HG02840 (cell line): Measurements from ENCODE around the gene UBE3B.

Source experiments
- ATAC-seq: cut with Tn5 transposase; IDR thresholded peaks from one replicate; pipeline ENCODE4 v1.9.1; 2021; ENCODE audit warnings: mild to moderate bottlenecking, moderate library complexity, moderate number of reproducible peaks; ENCODE audit not compliant: unreplicated experiment, low FRiP score

UBE3B gene

GRCh38 chr12:109493938-109494337, 16.5 kb downstream of the UBE3B start:
- no peak for ATAC-seq

GRCh38 chr12:109494348-109494881, 17.0 kb downstream of the UBE3B start:
- no peak for ATAC-seq

GRCh38 chr12:109495012-109495411, 17.6 kb downstream of the UBE3B start:
- ATAC-seq, result no peak

GRCh38 chr12:109496306-109496705, 18.9 kb downstream of the UBE3B start:
- no peak for ATAC-seq

DNA sequence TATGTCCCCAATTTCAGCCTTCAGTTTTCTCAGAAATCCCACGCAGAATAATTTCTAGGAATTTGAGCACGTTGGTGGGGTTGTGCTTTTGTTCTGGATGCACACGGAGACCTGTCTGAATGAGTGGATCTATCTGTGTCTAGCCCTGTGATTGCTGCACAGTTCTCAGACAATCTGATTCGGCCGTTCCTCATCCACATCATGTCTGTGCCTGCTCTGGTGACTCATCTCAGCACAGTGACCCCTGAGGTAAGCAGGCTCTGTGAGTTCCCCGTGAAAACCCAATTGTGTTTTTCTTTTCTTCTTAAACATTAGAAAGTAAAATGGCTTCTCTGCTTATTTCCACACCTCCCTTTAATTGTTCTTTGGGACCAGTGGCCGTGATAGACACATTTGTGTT, 20.2 kb downstream of the UBE3B start:
- no peak for ATAC-seq

- no peak for ATAC-seq
Measured at GRCh38 chr12:109500406-109501185, 23.2 kb downstream of the UBE3B start.

- ATAC-seq, result no peak
Measured at GRCh38 chr12:109501299-109501698, 23.9 kb downstream of the UBE3B start.

GRCh38 chr12:109502332-109502731, 24.9 kb downstream of the UBE3B start:
- no peak for ATAC-seq

- no peak for ATAC-seq
Measured at GRCh38 chr12:109503611-109504010, 26.2 kb downstream of the UBE3B start.

DNA sequence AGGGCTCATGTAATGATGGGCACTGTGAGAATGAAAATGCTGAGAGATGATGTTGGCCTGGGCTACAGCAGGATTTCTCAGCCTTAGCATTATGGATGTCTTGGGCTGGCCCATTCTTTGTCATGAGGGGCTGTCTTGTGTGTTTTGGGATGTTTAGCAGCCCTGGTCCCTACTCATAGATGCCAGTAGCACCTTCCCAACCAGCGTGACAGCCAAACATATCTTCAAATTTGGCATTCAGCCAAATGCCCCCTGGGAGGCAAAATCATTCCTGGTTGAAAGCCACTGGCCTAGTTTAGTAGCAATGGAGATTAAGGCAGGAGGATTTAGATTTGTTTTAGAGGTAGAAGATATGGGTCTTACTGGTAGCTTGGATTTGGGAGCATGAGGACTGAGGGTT, 26.6 kb downstream of the UBE3B start:
- ATAC-seq, result no peak

- no peak for ATAC-seq
Measured at GRCh38 chr12:109510196-109510595, 32.8 kb downstream of the UBE3B start.

GRCh38 chr12:109512608-109513007, 35.2 kb downstream of the UBE3B start:
- no peak for ATAC-seq

DNA sequence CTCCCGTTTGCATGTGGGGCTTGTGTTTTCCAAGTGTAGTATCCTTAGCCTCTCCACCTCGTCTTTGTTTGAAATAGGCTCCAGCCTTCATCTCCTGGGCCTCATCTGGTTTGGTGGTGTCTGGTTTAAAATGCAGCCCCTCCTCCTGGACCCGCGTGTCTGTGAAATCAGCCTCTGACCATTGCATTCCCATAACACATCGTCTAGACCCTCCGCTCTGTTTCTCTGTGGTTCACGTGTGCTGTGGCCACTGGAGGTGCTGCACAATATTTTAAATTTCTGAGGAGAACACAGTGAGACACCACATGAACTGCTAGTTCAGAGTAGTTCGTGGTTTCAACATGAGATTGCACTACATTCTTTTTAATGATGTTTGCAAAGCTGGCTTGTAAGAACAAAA, 35.6 kb downstream of the UBE3B start:
- ATAC-seq, result no peak

GRCh38 chr12:109513977-109514376, 36.5 kb downstream of the UBE3B start:
- no peak for ATAC-seq

GRCh38 chr12:109517619-109518018, 40.2 kb downstream of the UBE3B start:
- ATAC-seq, result no peak

GRCh38 chr12:109518820-109519665, 41.6 kb downstream of the UBE3B start:
- no peak for ATAC-seq

DNA sequence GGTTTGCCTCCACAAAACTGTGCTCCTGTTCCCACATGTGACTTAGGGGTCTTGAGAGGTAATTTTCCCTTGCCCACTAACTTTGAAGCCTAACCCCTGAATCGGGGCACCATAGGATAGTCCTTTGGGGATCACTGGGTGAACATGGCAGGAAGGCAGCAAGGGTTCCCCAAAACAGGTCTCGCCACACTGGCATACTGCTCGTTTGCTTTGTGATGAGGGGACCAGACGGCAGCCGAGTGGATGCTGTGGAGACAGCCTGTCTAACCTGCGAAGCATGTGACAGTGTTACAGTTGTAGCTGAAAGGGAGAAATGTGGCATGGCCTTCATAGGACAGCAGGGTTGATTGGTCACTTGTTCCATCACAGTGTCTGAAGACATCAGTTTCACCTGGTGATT, 42.4 kb downstream of the UBE3B start:
- no peak for ATAC-seq

- no peak for ATAC-seq
Measured at GRCh38 chr12:109521831-109522230, 44.4 kb downstream of the UBE3B start.

- no peak for ATAC-seq
Measured at GRCh38 chr12:109523071-109523470, 45.6 kb downstream of the UBE3B start.

- ATAC-seq, result no peak
Measured at GRCh38 chr12:109523504-109523903, 46.1 kb downstream of the UBE3B start.

DNA sequence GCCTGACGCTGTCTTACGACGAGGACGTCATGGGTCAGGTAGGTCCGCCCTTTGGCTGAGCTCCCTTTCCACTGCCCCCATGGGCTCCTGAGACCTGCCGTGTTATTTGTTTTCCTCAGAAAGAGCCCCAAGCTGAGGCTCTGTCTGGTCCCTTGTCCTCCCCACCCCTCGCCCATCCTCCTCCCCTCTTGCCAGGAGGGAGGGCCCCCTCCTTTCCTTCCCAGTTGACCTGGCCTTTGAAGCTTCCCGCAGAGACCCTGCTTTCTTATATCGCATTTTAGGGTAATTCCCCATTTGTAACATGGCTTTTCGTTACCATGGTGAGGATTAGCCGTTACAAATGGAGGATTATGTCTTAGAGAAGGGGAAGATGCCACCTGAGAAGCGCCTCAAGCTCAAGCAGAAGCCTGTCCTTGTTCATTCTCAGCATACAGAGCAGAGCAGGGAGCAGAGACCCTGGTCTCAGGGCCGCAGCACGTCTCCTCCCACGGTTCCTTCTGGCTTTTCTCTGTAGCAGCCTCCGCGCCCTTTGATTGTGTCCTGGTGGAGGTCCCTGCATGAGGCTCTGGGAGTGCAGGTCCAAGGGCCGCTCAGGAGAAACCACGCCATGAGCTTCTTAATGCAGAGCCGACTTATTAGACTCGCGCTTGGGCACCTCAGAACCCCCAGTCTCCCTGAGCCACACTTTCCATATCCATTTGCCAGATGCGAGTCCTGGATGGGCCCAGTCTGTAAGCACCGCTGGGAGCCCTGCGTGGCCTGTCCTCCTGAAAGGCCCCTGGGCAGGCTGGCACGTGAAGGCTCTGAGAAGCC, 47.2 kb downstream of the UBE3B start:
- ATAC-seq, result no peak
